ENCODE measurements around the gene DTD1. TPM values are rescaled to one million over a fixed set of nuclear protein-coding genes. Genes with fewer than 3 reads are reported as not detected.

Gene DTD1
- total RNA-seq, 1 donor from 2014 or later: 19.9 TPM

GRCh38 chr20:18571578-18571977, 16.3 kb upstream of the DTD1 start:
- no peak for ATAC-seq
- Histone ChIP-seq H3K4me1 (peaks cover 8% of the 10 kb centered on the region), H3K27me3 (no peaks in the 10 kb centered on the region), H3K4me3 (no peak overlapping the region), H3K36me3 (peaks cover 13% of the 10 kb centered on the region), H3K9me3 (no peaks in the 10 kb centered on the region), H3K27ac (no peak overlapping the region)
- DNase-seq: no peak
- intact Hi-C loops (cut with DNase I): no loop called here
- TF ChIP-seq CTCF (IDR thresholded peaks at IDR 0.05): no peak

GRCh38 chr20:18577942-18578341, 9.9 kb upstream of the DTD1 start:
- no peak for TF ChIP-seq CTCF (IDR thresholded peaks at IDR 0.05)
- Histone ChIP-seq H3K9me3 (no peaks in the 10 kb centered on the region), H3K27me3 (no peaks in the 10 kb centered on the region), H3K36me3 (no peaks in the 10 kb centered on the region), H3K27ac (no peak overlapping the region), H3K4me3 (no peak overlapping the region), H3K4me1 (no peaks in the 10 kb centered on the region)
- ATAC-seq (no peak), DNase-seq (no peak)
- intact Hi-C loops (cut with DNase I): no loop called here

GRCh38 chr20:18578581-18578980, 9.3 kb upstream of the DTD1 start:
- ATAC-seq: no peak
- intact Hi-C loops (cut with DNase I): no loop called here
- no peak for DNase-seq
- no peak for TF ChIP-seq CTCF (IDR thresholded peaks at IDR 0.05)
- H3K36me3 ChIP-seq: no peaks in the 10 kb centered on the region
- no peaks in the 10 kb centered on the region for H3K9me3 ChIP-seq
- H3K4me3 ChIP-seq: no peak overlapping the region
- no peaks in the 10 kb centered on the region for H3K4me1 ChIP-seq
- no peak overlapping the region for H3K27ac ChIP-seq
- H3K27me3 ChIP-seq: no peaks in the 10 kb centered on the region

- TF ChIP-seq CTCF (IDR thresholded peaks at IDR 0.05): no peak
- Histone ChIP-seq H3K27me3 (no peaks in the 10 kb centered on the region), H3K36me3 (no peaks in the 10 kb centered on the region), H3K4me3 (no peak overlapping the region), H3K4me1 (no peaks in the 10 kb centered on the region), H3K27ac (no peak overlapping the region), H3K9me3 (no peaks in the 10 kb centered on the region)
- ATAC-seq (no peak), DNase-seq (no peak)
- intact Hi-C loops (cut with DNase I): no loop called here
Observed at GRCh38 chr20:18580012-18580411, 7.8 kb upstream of the DTD1 start.

GRCh38 chr20:18585134-18585533, 2.7 kb upstream of the DTD1 start:
- H3K36me3 ChIP-seq: no peaks in the 10 kb centered on the region
- H3K9me3 ChIP-seq: no peaks in the 10 kb centered on the region
- H3K4me1 ChIP-seq: peaks cover 12% of the 10 kb centered on the region
- ATAC-seq (no peak), DNase-seq (no peak)
- intact Hi-C loops (cut with DNase I): no loop called here
- no peak overlapping the region for H3K4me3 ChIP-seq
- H3K27me3 ChIP-seq: no peaks in the 10 kb centered on the region
- TF ChIP-seq CTCF (IDR thresholded peaks at IDR 0.05): no peak
- H3K27ac ChIP-seq: no peak overlapping the region

GRCh38 chr20:18588574-18588933, 700 bp downstream of the DTD1 start:
- H3K27me3 ChIP-seq: no peaks in the 10 kb centered on the region
- peak overlapping the region; percentile 80 for H3K4me3 ChIP-seq
- DNase-seq: no peak
- intact Hi-C loops (cut with DNase I): no loop called here
- no peaks in the 10 kb centered on the region for H3K9me3 ChIP-seq
- H3K27ac ChIP-seq: peak overlapping the region; percentile 77
- peaks cover 12% of the 10 kb centered on the region for H3K4me1 ChIP-seq
- TF ChIP-seq CTCF (IDR thresholded peaks at IDR 0.05): no peak
- no peaks in the 10 kb centered on the region for H3K36me3 ChIP-seq
- ATAC-seq: no peak

All from upper lobe of right lung (tissue), 1 donor.